Memory B cell (primary cell): ENCODE measurements around the gene PTRH1.

Experiments used
- ATAC-seq: fragments of 150-1000 bp; cut with Tn5 transposase; 2 replicates; pipeline ENCODE4 v1.10.0; 2021; ENCODE audit warnings: low read depth, mild to moderate bottlenecking, moderate library complexity
- DNase-seq, 2 donors: peaks; one replicate each; pipeline ENCODE4 v3.0.0; 2022; ENCODE audit warnings: low spot score in 2 of 2
- H3K27ac Mint-ChIP-seq: one replicate; pipeline ENCODE4 v1.8.0; 2022; ENCODE audit warnings: mild to moderate bottlenecking, moderate library complexity, mixed read lengths
- H3K27me3 Mint-ChIP-seq: one replicate; pipeline ENCODE4 v1.8.0; 2022; ENCODE audit warnings: mixed read lengths
- H3K36me3 Mint-ChIP-seq: one replicate; pipeline ENCODE4 v1.8.0; 2022; ENCODE audit warnings: mild to moderate bottlenecking, mixed read lengths
- H3K4me1 Mint-ChIP-seq: one replicate; pipeline ENCODE4 v1.8.0; 2022; ENCODE audit warnings: mixed read lengths
- H3K4me3 Mint-ChIP-seq: one replicate; pipeline ENCODE4 v1.8.0; 2022; ENCODE audit warnings: mild to moderate bottlenecking, moderate library complexity, mixed read lengths
- H3K9me3 Mint-ChIP-seq: one replicate; pipeline ENCODE4 v1.8.0; 2022; ENCODE audit warnings: mixed read lengths

The PTRH1 gene

DNA sequence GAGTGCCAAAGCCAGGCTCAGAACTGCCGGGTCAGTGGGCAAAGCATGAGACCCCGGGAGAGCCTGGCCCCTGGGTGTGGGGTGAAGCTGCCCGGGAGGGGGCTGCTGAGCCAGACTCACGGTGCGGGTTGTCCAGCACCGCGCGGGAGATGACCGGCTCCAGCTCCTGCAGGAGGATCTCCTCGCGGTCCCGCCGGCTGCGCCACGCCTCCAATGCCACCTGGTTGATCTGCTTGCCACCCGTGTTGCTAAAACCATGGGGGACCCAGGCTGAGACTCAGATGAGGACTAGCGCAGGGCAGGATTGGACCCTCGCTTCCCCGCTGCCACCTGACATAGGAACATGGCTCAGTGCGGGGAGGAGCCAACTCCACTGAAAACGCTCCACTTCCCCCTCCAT, 17.0 kb upstream of the PTRH1 start:
- Mint-ChIP-seq H3K27me3 (no peaks in the 10 kb centered on the region), H3K27ac (no peak overlapping the region), H3K4me1 (peaks cover 3% of the 10 kb centered on the region), H3K36me3 (peaks cover 9% of the 10 kb centered on the region), H3K9me3 (no peaks in the 10 kb centered on the region), H3K4me3 (no peak overlapping the region)
- DNase-seq (no peak), ATAC-seq (no peak)

DNA sequence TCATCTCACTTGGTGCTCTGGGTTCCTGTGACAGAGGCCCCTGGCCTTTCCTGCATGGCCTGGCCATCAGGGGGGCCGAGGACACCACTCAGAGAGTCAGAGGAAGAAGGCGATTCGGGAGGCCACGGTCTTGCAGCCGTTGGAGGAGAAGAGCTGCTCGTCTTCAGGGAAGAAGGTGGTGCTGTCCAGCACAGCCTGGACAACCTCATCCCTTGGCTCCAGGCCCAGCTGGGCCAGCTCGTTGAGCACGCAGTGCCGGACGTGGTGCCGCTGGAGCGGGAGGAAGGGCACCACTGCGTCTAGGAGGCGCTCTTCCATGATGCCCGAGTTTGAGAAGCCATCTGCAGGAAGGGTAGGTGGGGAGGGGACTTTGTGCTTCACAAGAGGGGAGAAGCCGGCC, 16.5 kb upstream of the PTRH1 start:
- Mint-ChIP-seq H3K4me1 (peaks cover 3% of the 10 kb centered on the region), H3K4me3 (no peak overlapping the region), H3K27ac (peak overlapping the region; percentile 9), H3K27me3 (no peaks in the 10 kb centered on the region), H3K36me3 (peaks cover 7% of the 10 kb centered on the region), H3K9me3 (no peaks in the 10 kb centered on the region)
- ATAC-seq, result no peak
- no peak for DNase-seq

DNA sequence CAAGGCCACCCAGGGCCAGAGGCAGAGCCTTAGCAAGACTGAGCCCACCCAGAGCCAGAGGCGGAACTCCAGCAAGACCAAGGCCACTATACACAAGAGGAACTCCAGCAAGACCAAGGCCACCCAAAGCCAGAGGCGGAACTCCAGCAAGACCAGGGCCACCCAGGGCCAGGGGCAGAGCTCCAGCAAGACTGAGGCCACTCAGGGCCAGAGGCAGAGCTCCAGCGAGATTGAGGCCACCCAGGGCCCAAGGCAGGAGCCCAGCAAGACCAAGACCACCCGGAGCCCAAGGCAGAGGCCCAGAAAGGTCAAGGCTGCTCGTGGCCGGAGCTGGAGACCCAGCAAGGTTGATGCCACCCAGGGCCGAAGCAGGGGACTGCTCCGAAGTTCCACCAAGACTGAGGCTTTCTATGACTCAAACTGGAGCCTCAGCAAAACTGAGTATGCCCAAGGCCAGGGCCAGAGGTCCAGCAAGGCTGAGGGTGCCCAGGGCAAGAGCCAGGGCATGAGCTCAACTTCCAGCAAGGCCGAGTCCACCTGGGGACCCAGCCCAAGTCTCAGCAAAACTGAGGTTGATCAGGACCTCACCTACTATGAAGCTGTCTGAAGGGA, 15.4 kb upstream of the PTRH1 start:
- ATAC-seq (no peak), DNase-seq (no peak)
- H3K9me3 Mint-ChIP-seq, result no peaks in the 10 kb centered on the region
- H3K36me3 Mint-ChIP-seq, result peaks cover 4% of the 10 kb centered on the region
- H3K4me1 Mint-ChIP-seq, result peaks cover 3% of the 10 kb centered on the region
- no peak overlapping the region for H3K27ac Mint-ChIP-seq
- H3K27me3 Mint-ChIP-seq, result no peaks in the 10 kb centered on the region
- H3K4me3 Mint-ChIP-seq, result no peak overlapping the region

DNA sequence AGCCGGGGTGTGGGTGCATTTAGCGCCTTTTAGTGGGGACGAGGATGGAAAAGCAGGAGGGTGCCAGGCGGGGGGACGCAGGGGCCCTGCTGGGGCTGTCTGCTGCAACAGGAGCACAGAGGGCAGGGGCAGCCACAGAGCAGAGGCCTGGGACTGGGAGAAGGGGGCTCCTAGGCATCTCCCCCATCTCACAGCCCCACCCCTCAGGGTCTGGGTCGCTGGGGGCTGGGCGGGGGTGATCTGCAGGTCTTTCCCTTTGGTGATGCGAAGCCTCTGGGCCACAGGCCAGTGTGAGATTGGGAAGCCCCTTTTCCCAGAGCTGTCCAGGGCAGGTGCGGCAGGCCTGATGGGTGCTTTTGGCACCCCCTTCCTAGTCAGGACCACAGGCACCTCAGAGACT, 14.8 kb upstream of the PTRH1 start:
- Mint-ChIP-seq H3K9me3 (no peaks in the 10 kb centered on the region), H3K4me3 (no peak overlapping the region), H3K4me1 (peaks cover 3% of the 10 kb centered on the region), H3K36me3 (peaks cover 4% of the 10 kb centered on the region), H3K27ac (no peak overlapping the region), H3K27me3 (no peaks in the 10 kb centered on the region)
- no peak for ATAC-seq
- DNase-seq, result no peak

DNA sequence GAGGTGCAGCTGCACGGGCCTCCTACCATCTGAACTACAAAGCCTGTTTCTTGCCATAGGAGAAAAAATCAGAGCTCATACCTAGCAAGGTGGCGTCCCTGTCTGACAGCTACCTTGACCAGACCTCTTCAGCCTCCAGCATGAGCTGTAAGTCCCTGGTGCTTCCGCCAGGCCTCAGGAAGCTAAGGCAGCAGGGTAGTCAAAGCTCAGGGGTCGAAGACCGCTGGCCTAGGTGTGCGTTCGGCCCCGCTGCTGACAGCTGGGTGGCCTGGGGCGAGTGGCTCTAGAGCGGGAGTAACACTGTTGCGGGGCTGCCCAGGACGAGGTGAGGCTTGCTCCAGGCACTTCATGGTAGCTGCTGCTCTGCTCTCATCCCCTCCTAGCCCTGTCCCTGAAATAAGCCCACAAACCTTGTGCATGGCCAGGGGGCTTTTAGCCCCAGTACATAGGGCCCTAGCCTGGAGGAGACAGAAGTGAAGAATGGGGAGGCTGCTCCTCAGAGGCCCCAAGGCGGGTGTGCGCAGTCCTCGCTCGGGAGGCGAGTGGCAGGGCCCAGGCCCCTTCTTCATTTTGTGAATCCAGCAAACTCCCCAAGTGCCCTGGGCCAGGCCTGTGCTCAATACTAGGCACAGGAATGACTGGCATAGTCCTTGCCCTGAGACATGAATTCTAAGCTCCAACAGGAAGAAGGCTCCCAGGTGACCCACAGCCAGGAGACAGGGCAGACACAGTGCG, 14.2 kb upstream of the PTRH1 start:
- Mint-ChIP-seq H3K9me3 (no peaks in the 10 kb centered on the region), H3K27ac (no peak overlapping the region), H3K27me3 (no peaks in the 10 kb centered on the region), H3K4me3 (no peak overlapping the region), H3K4me1 (peaks cover 3% of the 10 kb centered on the region), H3K36me3 (peaks cover 4% of the 10 kb centered on the region)
- no peak for ATAC-seq
- DNase-seq, result no peak

DNA sequence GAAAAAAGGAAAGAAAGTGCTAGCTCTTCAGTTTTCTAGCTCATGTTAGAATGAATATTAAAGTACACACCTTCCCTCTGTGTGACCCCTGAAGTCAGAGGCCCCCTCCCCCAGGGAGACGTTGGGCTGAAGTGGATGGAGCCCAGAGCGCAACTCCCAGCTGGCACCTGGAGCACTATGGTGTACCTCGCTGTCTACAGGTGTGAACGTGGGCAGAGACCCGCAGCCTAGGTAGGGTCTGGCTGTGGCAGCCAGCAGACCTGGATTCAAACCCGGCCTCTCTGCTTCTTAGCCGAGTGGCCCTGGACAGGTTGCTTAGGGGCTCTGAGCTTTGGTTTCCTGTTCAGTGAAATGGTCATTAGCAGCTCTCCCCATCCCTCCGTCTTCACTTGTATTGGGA, 13.3 kb upstream of the PTRH1 start:
- peaks cover 3% of the 10 kb centered on the region for H3K4me1 Mint-ChIP-seq
- H3K27me3 Mint-ChIP-seq, result peaks cover 1% of the 10 kb centered on the region
- no peaks in the 10 kb centered on the region for H3K9me3 Mint-ChIP-seq
- peaks cover 4% of the 10 kb centered on the region for H3K36me3 Mint-ChIP-seq
- no peak overlapping the region for H3K4me3 Mint-ChIP-seq
- H3K27ac Mint-ChIP-seq, result no peak overlapping the region
- ATAC-seq (no peak), DNase-seq (no peak)

DNA sequence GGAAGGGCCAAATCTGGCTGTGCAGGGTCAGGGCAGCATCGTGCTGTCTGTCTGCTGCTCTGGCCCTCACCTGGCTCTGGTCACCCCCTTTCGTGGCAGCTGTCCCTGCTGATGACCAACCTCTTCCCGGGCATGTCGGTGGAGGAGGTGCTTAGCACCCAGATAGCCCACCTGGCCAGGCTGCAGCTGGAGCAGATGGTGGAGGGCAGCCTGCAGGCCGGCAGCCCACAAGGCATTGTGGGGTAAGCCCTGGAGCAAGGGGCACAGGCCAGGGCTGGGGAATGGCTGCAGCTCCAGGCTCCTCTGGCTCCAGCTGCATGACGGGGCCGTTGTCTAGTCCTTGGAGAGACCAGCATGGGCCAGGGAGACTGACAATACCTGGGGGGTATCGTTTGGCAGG, 11.4 kb upstream of the PTRH1 start:
- Mint-ChIP-seq H3K4me1 (no peaks in the 10 kb centered on the region), H3K36me3 (peaks cover 2% of the 10 kb centered on the region), H3K9me3 (no peaks in the 10 kb centered on the region), H3K4me3 (no peak overlapping the region), H3K27ac (no peak overlapping the region), H3K27me3 (peaks cover 1% of the 10 kb centered on the region)
- no peak for ATAC-seq
- DNase-seq, result no peak

DNA sequence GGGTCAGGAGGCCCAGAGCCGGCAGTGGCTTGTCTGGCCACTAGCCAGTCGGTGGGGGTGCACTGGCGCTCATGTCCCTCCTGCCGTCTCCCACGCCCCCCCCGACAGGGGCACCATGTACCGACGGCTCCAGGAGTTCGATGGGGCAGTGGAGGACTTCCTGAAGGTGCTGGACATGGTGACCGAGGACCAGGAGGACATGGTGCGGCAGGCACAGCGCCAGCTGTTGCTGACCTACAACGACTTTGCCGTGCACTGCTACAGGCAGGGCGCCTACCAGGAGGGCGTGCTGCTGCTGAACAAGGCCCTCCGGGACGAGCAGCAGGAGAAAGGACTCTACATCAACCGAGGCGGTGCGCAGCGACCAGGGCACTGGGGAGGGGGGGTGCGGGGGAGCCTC, 8.5 kb upstream of the PTRH1 start:
- Mint-ChIP-seq H3K4me3 (no peak overlapping the region), H3K4me1 (peaks cover 3% of the 10 kb centered on the region), H3K36me3 (no peaks in the 10 kb centered on the region), H3K9me3 (peaks cover 1% of the 10 kb centered on the region), H3K27ac (no peak overlapping the region), H3K27me3 (peaks cover 4% of the 10 kb centered on the region)
- ATAC-seq (no peak), DNase-seq (no peak)

DNA sequence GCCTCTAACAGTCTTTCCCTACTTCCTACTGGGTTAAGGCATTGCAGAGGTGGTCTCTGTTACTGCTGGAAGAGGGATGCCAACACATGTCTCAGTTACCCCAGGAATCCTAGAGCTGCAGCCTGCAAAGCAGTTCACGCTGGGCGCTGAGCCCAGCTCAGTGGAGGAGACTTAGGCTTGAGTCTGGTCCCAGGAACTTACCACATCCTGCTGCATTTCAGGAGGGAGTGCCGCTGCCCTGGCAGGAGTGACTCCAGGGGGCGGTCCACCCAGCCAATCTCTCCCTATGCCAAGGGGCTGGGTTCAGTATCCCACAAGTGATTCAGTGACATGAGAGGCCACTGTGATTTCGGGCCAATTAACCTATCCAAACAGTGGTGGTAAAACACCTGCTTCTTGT, 8.0 kb upstream of the PTRH1 start:
- H3K36me3 Mint-ChIP-seq, result no peaks in the 10 kb centered on the region
- no peak overlapping the region for H3K4me3 Mint-ChIP-seq
- H3K9me3 Mint-ChIP-seq, result peaks cover 1% of the 10 kb centered on the region
- H3K27ac Mint-ChIP-seq, result no peak overlapping the region
- peaks cover 3% of the 10 kb centered on the region for H3K4me1 Mint-ChIP-seq
- DNase-seq, result no peak
- H3K27me3 Mint-ChIP-seq, result peaks cover 4% of the 10 kb centered on the region
- ATAC-seq, result no peak

DNA sequence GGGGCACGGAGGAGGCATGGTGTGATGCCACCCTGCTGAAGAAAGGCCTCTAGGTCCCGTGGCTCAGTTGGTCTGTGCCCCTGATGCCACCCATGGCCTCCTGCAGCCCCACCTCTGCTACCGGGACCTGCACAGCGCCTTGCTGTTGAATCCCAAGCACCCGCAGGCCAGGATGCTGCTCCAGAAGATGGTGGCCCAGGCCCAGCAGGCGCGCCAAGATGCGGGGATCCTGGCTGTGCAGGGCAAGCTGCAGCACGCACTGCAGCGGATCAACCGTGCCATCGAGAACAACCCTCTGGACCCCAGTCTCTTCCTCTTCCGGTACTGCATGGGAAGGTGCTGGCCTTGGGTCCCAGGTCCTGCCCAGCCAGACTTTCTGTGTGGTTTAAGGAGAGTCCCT, 7.5 kb upstream of the PTRH1 start:
- Mint-ChIP-seq H3K27ac (no peak overlapping the region), H3K4me3 (no peak overlapping the region), H3K27me3 (peaks cover 4% of the 10 kb centered on the region), H3K36me3 (no peaks in the 10 kb centered on the region), H3K9me3 (peaks cover 1% of the 10 kb centered on the region), H3K4me1 (peaks cover 3% of the 10 kb centered on the region)
- DNase-seq, result no peak
- ATAC-seq, result no peak

DNA sequence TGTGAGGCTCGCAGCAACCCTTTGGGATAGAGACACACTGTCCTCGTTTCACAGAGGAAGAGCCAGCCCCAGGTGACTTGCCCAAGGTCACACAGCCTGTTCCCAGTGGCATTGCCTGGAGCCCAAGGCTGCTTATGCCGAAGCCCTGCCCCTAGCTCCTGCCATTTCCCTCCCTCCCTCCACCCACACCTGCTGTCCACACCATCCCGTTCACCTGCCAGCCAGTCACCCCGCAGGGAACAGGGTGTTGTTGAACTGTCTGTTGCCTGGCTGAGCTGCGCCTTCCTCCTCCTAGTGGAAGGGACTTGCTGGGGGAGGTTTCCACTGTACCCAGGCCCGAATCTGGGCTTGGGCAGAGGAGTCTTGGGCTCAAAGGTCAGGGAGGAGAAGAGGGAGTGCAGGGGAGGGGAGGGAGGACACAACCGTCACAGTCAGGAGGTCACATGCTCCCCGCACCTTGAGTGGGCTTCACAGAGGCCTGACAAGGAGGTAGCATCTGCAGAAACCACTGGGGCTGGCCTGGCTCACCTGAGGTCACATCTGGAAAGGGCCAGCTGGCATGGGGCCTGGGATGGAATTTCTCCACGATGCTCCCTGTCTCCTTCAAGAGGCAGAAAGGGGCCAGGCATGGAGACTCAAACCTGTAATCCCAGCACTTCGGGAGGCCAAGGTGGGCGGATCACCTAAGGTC, 6.7 kb upstream of the PTRH1 start:
- peaks cover 1% of the 10 kb centered on the region for H3K9me3 Mint-ChIP-seq
- no peak overlapping the region for H3K27ac Mint-ChIP-seq
- H3K27me3 Mint-ChIP-seq, result peaks cover 4% of the 10 kb centered on the region
- no peak for DNase-seq
- no peak for ATAC-seq
- H3K36me3 Mint-ChIP-seq, result no peaks in the 10 kb centered on the region
- peaks cover 3% of the 10 kb centered on the region for H3K4me1 Mint-ChIP-seq
- no peak overlapping the region for H3K4me3 Mint-ChIP-seq

DNA sequence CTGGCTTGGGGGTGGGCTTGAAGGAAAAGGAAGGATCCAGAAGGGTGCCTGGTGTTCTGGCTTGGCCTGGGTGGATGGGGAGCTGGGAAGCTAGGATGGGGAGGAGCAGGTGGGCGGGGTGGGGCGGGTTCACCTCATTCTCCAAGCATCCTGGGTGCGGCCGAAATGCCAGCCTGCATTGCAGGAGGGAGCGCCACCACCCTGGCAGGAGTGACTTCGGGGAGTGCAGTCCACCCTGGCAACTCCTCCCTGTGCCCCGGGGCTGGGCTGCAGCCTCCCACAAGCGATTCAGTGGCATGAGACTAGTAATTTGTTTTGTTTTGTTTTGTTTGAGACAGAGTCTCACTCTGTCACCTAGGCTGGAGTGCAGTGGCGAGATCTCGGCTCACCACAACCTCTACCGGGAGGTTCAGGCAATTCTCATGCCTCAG, 5.9 kb upstream of the PTRH1 start:
- Mint-ChIP-seq H3K4me3 (no peak overlapping the region), H3K36me3 (no peaks in the 10 kb centered on the region), H3K4me1 (peaks cover 3% of the 10 kb centered on the region), H3K27me3 (peaks cover 4% of the 10 kb centered on the region), H3K9me3 (peaks cover 1% of the 10 kb centered on the region), H3K27ac (no peak overlapping the region)
- ATAC-seq (no peak), DNase-seq (no peak)

DNA sequence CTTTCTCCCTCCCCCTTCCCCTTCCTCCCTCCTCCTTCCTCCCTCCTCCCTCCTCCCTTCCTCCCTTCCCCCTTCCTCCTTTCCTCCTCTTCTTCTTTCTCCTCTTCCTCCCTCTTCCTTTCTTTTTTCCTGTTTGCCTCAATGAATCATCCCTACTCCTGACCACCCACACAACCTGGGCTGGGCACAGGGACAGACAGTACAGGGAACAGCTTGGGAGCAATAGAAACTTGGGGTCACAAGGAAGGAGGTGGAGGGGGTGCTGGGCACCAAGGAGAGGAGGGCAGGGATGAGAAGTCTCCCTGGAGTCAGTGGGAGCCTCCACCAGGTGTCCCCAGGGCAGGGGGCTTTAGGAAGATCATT, 5.4 kb upstream of the PTRH1 start:
- Mint-ChIP-seq H3K4me3 (no peak overlapping the region), H3K27me3 (peaks cover 4% of the 10 kb centered on the region)
- ATAC-seq, result no peak

DNA sequence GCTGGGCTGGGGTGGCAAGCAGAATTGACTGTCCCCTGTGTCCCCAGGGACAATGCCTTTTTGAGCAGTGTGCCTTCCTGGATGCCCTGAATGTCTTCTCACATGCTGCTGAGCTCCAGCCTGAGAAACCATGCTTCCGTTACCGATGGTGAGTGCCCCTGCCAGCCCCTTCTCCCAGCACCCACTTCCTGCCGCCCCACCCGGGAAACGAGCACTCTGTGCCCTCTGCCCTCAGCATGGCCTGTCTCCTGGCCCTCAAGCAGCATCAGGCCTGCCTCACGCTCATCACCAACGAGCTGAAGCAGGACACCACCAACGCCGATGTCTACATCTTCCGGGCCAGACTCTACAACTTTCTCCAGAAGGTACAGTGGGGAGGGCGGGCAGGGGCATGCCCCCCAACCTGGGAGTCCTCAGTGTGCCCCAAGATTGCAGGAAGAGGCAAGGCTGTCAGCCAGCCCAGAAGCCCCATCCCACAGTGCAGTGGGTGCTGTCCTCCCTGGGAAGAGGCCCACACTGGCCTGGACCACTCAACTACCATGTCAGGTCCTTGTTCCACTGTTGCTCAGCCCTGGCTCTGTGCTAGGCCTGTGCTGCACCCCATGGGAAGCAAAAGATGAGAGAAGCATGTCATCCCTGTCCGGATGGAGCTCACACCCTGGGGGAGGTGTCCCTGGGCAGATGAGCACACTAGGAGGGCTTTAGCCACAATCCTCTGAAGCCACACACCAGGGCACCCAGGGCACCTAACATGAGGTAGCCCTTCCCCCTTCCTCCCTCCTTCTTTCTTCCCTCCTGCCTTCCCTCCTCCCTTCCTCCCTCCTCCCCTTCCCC, 4.8 kb upstream of the PTRH1 start:
- H3K27me3 Mint-ChIP-seq, result peaks cover 4% of the 10 kb centered on the region
- H3K36me3 Mint-ChIP-seq, result no peaks in the 10 kb centered on the region
- ATAC-seq, result no peak
- no peak overlapping the region for H3K27ac Mint-ChIP-seq
- H3K4me1 Mint-ChIP-seq, result peaks cover 9% of the 10 kb centered on the region
- no peak for DNase-seq
- peaks cover 1% of the 10 kb centered on the region for H3K9me3 Mint-ChIP-seq
- H3K4me3 Mint-ChIP-seq, result no peak overlapping the region

More for the DNA sequence above, 5.4 kb upstream of the PTRH1 start:
- no peaks in the 10 kb centered on the region for H3K36me3 Mint-ChIP-seq
- H3K4me1 Mint-ChIP-seq, result peaks cover 6% of the 10 kb centered on the region
- peaks cover 1% of the 10 kb centered on the region for H3K9me3 Mint-ChIP-seq
- no peak overlapping the region for H3K27ac Mint-ChIP-seq
- DNase-seq, result no peak
